ENCODE data around the gene INPP4B.
"Not testable (repeated sequence)": the region's sequence is repeated elsewhere in the genome, so short reads cannot be mapped to it uniquely, and the experiment has no call there.

INPP4B gene

DNA sequence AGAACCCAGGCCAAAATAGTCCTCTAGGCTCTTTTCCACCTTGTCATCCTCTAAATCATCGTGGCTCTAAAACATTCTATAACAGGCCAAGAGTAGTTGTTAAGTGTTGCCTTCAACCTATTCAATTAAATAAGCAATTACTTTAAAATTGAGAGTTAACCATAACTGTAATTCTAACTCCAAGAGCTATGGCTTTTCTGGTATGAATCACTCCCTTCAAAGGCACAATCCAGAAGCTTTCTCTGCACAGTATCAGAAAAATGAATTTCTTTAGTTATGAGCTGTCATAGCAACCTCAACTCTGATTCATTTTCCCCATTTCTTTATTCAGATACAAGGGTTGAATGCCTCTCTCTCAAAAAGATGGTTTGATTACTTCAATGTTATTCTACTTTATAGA is 21.7 kb downstream of the INPP4B start:
- no peak for DNase-seq

DNA sequence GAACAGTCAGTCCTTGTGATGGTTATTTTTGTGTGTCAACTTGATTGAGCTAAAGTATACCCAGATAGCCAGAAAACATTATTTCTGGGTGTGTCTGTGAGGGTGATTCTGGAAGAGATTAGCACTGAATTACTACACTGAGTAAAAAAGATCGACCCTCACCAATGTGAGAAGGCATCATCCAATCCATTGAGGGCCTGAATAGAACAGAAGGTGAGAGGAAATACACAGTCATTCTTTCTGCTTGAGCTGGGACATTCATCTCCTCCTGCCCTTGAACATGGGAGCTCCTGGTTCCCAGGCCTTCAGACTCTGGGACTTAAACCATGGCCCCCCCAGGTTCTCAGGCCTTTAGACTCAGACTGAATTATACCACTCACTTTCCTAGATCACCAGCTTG is 22.3 kb downstream of the INPP4B start:
- DNase-seq = no peak

DNA sequence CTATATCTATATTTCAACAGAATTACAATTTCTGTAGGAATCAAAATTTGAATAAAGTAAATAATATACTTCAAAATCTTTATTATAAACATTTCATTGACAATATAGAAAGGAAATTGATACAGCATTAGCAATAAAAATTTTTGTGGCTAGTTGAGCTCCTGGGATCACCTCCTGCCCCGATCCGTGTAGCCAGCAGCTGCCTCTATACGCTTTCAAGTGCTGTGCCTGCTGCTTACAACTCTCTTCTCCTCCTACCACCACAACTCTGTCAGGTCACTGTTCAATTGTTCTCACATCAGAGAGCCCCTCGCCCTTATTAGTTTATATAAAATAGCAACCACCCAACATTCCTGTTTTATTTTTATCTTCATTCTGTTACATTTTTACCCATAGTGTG is 27.6 kb downstream of the INPP4B start:
- DNase-seq = no peak

DNA sequence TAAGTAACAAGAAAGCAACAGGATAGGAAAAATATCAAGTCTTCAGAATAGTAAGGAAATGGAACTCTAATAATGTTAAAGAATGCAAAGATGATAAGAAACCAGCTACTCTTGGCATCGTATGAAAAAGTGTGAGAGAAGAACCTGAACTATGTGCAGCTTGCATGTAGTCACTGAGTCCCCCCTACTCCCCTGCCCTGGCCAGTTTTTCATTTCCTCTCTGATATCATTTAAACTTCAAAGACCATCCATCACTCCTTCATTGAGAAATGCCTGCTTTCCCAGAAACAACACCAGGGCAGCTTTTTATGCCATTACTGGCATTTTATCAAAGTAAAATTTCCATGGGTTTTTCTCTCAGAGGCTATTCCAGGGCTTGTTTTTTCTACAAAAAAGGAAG is 28.1 kb downstream of the INPP4B start:
- DNase-seq = peak; percentile 26 to 47

DNA sequence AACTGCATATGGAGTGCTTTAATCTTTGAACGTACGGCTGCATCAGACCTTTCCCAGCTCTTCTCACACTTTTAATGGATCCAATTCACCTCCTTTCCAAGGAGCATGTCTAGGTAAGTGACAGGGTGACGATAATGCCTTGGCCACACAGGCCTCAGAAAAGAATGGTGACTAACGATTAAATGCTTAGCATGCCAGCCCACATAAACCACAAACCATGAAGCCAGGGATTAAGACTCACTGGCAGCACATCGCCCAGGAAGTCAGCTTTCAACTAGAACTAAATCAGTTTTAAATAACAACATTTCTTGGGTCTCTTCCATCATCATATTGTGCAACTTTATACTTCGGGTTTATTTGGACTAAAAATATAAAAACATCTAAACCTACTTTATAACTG is 28.7 kb downstream of the INPP4B start:
- DNase-seq = peak; percentile 28 to 66

DNA sequence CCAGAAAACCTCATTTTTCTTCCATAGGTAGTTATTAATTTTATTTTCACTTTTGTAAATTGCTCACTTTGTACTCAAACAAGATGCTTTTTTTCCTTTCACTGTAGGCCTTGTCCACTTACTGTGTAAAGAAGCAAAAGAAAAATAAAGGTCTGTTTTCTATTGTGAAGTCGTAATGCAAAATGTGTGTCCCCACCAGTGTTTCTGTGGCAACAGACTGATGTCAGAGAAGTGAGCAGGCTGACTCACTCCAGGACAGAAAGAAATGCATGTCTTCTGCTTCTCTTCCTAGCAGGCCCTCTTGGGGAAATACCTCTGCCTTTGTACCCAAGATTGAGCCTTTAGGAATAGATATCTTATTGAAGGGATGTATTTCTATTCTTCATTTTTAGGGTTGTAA is 30.3 kb downstream of the INPP4B start:
- peak; percentile 35 to 70 for DNase-seq

DNA sequence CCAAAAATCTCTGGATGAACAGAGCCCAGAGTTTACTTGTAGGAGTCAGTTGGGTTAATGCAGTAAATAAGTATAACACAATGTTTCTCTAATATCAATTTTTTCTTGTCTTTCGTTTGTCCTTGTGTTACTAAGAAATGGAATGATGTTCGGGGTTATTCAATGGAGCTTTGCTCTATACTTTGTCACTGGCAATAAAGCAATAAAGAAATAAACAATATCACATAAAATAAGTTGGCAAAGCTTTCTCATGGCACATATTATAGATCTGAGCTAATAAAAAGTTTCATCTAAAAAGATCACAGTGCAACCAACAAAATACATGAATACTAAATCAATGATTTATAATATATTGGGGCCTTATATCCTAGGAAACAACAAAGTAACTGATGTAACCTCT is 32.7 kb downstream of the INPP4B start:
- no peak for DNase-seq

DNA sequence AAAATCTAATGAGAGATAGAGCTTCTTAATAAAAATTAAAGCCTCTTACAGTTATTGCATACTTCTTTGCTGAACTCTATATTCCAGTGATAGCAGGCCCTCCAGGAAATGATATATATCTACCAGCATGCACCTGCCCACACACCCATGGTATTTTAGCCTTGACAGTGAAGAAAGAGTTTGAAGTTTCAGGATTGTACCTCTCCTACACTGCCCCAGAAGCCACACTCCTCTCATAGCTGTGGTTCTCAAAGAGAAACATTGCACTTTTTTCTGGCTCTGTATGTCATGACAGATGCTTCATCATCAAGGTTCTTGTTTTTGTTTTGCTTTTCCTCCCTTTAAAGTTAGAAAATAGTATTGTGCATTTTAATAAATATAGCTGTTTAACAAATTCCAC is 34.0 kb downstream of the INPP4B start:
- no peak for DNase-seq

DNA sequence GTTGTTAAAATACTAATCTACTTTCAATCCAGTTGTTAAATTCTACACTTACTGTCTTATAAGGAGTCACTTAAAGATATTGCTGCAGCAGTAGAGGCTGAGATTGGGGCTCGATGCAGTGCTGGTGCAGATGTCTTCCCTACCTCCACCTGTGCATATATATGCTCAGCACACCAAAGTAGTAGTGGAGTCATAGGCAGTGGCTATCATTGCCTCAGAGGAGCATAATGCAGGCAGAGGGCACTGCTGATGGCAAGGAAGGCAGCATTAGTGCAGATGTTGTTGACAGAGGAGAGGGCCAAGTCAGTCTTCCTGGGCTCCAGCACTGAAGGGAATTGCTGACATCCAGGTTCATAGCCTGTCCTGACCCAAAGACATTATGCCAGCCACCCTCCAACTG is 35.1 kb downstream of the INPP4B start:
- no peak for DNase-seq

DNA sequence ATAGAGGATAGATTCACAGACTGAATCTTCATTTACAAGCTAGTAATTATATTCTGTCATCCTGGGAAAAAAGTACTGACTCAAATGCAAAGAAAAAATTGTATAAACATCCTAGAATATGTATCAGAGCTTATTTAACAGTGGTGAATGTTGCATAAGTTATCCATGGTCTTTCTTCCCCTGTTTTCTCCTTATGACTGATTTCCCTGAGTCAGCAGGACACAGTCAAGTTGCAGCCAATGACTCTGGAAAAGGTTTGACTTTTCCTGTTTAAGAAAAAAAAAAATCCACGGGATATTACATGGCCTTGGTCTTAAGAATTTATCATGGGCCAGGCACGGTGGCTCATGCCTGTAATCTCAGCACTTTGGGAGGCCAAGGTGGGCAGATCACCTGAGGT is 36.5 kb downstream of the INPP4B start:
- no peak for DNase-seq

DNA sequence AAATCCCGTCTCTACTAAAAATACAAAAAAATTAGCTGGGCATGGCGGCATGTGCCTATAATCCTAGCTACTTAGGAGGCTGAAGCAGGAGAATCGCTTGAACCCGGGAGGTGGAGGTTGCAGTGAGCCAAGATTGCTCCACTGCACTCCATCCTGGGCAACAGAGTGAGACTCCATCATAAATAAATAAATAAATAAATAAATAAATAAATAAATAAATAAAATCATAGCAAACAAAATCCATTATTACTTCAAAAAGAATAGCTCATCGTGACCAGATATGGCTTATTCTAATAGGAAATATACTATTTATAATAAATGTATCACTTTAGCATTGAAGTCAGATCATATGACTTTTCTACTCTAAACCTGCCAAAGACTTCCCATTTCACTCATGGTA is 42.2 kb downstream of the INPP4B start:
- DNase-seq = not testable (repeated sequence)

DNA sequence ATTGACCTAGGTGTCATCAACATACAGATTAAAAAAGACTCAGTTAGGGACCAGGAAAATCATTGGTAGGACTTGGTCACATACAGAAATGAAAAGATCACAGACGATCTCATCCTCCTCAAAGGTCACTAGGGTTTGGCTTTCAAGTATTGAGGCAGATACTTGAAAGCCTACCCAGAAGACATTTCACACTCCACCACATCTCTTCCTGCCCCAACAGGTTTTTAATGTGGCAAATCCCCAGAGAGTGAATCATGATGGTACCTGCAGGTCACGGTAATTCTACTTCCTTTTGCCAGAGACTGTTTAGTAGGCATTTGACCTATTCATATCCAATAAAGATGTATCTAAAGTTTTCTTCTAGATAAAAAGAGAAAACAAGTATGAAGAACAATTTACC is 44.1 kb downstream of the INPP4B start:
- no peak for DNase-seq

DNA sequence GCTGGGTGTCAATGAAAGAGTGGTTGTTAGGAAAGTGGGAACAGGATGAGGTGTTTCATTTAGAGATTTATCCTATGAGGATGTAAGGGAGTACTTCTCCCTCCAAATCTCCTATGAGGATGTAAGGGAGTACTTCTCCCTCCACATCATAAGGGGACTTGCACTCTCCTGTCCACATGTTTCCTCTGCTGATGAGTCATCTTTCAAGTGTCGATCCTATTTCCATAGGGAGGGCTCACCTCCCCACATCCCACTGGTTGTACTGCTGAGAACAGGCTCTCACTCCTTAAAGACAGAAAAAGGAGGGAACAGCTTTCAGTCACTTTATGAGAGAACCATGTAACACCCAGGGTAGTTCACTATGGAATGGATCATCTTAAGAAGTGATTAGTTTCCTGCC is 65.0 kb downstream of the INPP4B start:
- DNase-seq = no peak

DNA sequence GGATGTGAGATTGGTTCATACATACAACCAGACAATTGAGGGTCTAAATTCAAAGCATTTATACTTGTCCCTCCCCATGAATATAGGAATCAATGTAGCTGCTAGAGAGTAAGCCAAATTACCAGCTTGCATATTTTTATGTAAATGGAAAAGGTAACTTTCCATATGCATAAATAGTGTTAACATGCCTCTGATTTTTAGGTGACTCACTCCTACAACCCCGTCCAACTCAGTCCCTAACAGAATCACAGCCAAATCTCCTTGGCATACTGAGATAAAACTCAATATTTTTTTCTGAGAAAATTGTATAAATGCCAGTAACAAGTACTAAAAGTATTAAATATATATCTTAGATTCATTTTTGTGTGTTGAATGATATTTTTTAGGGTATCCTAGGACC is 67.2 kb downstream of the INPP4B start:
- no peak for DNase-seq

DNA sequence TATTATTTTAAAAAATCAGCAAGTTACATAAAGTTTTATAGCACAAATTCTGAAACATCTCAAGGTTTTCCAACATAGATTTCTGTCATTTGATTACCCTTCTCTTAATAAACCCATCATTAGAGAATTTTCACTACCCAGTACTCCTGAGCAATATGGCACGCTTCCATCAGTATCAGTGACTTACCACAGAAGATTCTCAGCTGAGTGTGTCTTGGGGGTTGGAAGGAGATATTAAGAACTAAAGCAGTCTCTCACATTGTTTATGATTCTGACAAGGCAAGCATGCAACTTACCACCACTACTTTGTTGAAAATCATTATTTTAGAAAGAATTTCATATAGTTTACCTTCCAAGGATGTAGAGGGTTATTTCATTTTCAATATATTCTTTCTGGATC is 67.7 kb downstream of the INPP4B start:
- no peak for DNase-seq

DNA sequence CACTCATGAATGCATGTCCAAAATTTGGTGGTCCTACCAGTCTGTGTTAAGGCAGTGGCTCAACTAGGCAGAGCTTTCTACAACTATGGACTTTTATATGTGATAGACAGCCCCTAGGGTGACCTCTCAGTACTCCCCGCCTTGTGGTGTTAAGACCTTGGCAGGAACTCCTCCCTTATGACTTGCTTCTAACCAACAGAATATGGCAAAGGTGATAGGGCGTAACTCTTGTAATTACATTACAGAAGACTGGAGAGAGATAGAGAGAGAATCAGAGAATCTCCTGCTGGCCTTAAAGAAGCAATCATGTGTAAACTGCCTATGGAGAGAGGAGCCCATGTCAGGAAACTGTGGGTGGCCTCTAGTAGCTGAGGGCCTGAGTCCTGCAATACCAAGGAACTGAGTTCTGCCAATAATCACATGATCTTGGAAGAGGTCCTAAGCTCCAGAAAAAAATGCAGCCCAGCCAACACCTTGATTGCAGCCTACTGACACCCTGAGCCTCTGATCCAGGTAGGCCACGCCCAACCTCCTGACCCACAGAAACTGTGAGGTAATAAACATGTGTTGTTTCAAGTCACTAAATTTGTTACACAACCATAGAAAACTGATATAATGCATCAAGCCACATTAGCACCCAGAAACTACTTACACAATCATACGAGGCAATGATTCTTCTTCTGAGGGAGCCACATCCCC is 68.9 kb downstream of the INPP4B start:
- peak in 1 of 2 donors; percentile 3 for DNase-seq

DNA sequence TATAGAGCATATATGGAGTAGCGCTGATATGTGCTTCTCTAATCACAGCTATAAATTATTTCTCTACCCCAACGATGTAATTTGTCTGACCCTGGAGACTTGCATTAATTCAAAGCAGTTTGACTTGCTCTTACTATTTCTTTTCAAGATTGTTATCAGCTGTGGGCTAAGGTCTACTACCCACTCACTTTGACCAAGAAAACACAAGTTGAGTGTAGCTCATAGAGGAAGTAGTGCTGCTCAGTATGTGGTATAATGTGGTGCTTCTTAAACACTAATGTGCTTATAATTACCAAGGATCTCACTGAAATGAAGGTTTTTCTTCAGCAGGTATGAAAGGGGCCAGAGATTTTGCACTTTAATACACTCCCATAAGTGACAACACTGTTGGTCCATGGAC is 70.1 kb downstream of the INPP4B start:
- peak in 1 of 2 donors; percentile 18 for DNase-seq

DNA sequence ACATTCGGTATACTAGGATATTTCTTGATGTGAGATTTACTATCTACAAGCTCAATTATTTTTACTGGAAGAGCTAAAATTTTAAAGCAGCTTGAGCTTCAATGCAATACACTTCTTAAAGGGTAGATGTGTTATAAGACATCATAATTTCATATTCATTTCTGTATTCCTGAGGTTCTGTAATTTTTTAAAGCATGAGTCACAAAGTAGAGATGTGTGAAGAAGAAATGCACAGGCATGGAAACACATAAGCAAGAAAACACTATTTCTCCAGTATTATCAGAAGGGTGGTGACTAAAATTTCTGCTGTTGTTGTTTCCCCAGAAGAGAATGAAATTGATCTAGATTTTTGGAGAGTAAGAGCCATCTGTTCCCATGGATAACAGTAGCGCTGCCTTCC is 72.6 kb downstream of the INPP4B start:
- DNase-seq = no peak

DNA sequence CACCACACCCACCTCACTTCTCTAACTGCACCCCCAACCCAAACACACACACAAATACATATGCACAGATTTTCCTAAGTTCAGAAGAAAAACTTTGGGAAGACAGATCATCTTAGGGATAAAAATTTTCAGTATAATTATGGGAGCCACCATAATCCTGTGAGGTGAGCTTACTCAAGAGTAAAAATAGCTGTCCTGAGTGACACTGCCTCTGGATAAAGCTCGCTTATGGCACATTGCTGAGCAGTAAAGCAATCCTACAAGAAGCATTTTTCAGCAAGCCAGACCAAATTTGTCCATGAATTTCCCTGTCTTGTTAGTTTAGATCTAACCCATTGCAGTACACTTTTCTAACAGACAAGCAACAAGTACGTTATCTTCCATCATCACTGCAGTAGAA is 83.8 kb downstream of the INPP4B start:
- DNase-seq = no peak

DNA sequence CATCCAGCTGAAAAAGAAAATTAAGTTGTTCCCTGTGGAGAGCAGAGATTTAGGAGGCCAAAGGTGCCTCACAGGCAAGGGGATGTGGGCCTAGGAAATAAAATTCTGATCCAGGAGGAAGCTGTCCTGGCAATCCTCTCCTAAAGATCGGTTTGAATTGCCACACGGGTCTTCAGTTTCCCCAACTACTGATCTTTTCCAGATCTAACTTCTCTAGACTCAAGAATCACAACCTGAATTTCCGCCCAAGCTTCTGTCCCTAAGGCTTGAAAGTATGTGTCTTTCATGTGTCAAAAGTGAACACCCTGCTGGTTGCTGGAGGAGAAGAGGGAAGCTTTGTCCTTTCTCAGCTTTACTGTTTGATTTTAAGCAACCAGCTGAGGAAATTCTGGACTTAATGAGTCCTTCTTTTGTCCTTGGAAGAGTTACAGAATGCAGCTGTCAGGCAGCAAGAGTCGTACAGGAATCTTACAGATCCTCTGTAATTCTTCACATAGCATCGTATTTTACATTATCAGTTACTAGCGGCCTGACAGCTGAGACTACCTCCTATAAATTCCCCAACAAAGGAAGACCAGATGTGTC is 93.8 kb downstream of the INPP4B start:
- DNase-seq = no peak

DNA sequence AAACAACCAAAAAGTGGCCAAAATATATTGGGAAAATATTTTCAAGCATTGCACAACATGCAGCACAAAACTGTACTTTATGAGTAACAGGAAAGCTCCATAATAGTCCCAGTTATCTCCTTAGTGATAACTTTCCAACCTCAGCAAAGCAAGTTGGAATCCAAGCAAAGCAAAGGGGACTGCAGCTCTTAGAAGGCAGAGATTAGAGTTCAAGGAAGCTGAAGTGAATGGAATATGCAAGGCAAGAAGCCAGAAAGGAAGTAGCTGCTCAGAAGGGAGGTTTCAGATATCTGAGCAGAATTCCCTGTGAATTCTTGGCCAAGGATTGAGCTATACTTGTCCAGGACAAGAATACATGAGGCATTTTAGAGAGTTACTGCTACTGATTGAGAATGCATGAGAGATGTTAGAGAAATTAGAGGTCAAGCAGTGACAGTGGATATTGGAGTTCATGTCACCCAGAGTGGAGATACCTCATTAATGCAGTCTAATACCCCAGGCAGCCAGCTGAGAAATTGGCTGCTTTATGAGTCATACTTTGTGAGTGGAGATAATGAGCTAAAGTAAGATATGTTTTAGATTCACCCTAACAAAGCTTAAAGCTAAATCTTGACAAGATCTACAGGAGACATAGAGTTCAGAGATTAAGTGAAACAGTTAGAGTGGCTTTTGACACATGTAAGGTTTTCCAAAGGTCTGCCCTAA is 102.8 kb downstream of the INPP4B start:
- DNase-seq = no peak

DNA sequence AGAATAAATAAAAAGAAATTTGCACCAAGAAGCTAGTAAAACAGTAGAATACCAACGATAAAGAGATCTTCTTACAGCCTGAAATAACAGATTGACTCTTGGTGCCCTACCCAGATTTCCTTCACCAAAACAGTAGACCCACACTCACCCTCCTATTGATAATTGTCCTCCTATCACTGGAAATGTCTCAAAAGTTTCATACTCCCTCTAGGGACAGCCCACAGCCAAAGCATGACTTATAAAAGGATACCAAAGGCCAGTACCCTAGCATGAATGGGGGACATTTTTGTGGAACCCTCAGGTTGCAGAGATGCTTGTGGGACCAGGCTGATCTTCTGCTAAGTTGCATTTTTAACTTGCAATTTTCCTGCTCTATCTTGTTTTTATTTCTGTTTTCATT is 104.1 kb downstream of the INPP4B start:
- DNase-seq = no peak

DNA sequence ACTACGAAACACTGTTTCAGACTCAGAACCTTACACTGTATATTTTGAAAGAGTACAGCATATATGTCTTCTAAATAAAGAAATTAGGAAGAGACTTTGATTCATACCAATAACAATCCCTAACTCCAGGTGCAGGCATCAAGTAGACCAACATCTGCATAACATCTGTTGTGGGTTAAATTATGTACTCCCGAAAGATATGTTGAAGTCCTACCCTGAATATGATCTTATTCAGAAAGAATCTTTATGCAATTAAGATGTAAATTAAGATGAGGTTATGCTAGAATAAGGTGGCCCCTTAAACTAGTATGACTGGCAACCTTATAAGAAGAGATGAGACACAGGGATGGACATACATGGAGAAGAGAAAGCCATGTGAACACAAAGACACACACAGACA is 117.9 kb downstream of the INPP4B start:
- DNase-seq = no peak

DNA sequence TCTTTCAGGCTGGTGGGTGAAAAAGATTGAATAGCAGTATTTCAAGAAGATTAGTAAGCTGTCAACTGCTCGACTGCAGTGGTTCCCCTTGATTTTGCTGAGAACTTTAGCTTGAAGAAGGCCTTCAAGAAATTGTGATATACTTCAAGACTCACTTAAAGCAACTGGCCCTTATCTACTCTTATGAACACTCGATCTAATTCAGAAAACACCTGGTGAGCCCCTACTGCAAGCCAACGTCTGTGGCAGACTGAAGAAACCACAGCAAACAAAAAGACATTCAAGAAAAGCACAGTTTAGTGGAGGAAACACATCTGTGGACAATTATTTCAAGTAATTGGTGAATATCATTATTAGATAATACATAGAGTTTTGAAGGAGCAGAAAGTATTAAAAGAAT is 119.0 kb downstream of the INPP4B start:
- no peak for DNase-seq

DNA sequence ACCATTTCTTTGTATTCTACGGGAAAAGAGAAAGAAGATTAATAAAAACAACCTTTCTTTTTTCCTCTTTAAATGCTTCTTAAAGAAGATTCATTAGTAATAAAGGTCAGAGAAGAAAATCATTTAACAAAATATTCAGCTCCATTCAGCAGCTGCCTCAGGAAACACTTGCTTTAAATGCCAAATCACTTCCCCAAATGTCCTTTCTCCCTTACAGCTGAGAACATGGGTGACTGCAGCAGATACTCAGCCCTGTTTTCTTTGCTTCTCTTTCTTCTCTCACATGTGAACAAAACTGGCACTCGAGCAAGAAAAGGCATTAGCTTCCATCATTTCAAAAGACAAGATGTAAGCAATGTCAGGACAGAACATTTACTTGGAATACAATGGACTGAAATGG is 120.2 kb downstream of the INPP4B start:
- DNase-seq = no peak

All from inflammatory macrophage treated with lipopolysaccharide for 1 hour (primary cell).